HG02973 (cell line): ENCODE data around the gene SH2D3C.

Experiments used
- ATAC-seq: cut with Tn5 transposase; IDR thresholded peaks from one replicate; pipeline ENCODE4 v1.9.1; 2021; ENCODE audit warnings: moderate library complexity; ENCODE audit not compliant: unreplicated experiment

Gene SH2D3C, protein sequence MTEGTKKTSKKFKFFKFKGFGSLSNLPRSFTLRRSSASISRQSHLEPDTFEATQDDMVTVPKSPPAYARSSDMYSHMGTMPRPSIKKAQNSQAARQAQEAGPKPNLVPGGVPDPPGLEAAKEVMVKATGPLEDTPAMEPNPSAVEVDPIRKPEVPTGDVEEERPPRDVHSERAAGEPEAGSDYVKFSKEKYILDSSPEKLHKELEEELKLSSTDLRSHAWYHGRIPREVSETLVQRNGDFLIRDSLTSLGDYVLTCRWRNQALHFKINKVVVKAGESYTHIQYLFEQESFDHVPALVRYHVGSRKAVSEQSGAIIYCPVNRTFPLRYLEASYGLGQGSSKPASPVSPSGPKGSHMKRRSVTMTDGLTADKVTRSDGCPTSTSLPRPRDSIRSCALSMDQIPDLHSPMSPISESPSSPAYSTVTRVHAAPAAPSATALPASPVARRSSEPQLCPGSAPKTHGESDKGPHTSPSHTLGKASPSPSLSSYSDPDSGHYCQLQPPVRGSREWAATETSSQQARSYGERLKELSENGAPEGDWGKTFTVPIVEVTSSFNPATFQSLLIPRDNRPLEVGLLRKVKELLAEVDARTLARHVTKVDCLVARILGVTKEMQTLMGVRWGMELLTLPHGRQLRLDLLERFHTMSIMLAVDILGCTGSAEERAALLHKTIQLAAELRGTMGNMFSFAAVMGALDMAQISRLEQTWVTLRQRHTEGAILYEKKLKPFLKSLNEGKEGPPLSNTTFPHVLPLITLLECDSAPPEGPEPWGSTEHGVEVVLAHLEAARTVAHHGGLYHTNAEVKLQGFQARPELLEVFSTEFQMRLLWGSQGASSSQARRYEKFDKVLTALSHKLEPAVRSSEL

GRCh38 chr9:127778280-127779135 is at the start of gene SH2D3C:
Gene SH2D3C (minus strand): TSS chr9:127778666. CDS start chr9:127778627, 39 bp downstream.
- ATAC-seq, result peak; percentile 20

- ATAC-seq, result no peak
Observed at GRCh38 chr9:127826253-127826913, 47.9 kb upstream of the SH2D3C start.

DNA sequence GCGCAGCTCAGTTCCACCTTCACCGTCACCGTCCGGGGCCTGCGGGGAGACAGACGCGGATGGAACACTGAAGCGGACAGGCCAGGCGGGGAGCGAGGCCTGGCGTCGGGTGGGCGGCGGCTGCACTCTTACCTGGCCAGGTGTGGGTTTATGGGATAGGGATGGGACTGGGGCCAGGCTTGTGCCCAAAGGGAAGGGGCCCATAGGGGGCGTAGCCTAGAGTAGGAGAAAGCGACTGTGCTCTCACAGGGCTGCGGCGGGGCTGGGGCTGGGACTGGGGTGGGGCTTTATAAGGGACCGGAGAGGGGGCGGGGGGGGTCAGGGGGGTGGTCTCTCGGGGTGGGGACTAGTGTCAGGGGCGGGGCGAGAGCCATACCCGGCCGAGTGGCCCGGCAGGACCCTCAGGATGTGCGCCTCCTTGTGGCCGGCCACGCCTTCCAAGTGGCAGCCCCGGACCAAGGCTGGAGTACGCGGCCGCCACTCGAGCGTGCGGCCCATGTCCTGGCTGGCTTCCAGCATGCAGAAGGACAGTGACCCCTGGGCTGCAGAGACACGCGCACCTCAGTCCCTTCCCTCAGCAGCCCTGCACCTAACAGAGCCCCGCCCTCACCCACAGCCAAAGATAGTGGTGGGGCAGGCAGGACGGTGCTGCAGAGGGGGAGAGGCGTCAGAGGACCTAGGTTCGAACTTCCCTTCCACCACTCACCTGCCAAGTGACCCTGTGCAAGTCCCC is 47.0 kb upstream of the SH2D3C start:
- ATAC-seq, result no peak

DNA sequence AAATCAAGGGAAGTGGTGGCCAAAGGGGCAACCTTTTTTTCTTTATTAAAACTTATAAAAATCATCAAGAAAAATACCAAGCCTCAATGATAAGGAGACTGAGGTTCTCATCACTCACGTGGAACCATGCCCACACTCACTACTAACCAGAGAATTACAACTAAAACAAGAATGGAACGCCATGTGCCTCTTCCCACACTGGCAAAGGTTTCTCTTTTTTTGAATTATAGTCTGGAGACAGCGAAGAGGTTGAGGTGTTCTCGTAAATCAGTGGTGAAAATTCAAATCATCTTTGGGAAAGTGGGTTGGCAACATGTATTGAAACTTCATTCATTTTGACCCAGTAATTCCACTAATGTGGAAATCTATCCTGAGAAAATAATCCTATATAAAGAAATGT is 43.6 kb upstream of the SH2D3C start:
- ATAC-seq, result no peak

DNA sequence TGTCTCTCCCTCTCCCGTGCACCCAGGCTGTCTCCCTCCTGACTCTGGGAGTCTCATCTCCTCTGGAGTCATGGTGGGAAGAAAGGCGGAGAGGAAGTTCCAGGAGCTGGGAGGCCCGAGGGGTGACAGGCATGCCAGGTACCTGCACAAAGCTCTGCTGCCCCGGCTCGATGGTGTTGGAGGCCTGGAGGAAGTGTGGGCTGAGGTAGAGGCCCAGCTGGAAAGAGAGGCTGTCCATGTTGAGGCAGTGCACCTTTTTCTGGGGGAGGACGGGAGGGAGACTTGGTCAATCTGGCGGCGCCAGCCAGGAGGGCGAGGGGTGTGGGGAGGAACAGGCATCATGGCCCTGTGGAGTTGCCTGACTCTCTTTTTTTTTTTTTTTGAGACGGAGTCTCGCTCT is 40.1 kb upstream of the SH2D3C start:
- no peak for ATAC-seq

- ATAC-seq, result no peak
Observed at GRCh38 chr9:127817881-127818434, 39.5 kb upstream of the SH2D3C start.

- no peak for ATAC-seq
Observed at GRCh38 chr9:127816728-127817127, 38.3 kb upstream of the SH2D3C start.

DNA sequence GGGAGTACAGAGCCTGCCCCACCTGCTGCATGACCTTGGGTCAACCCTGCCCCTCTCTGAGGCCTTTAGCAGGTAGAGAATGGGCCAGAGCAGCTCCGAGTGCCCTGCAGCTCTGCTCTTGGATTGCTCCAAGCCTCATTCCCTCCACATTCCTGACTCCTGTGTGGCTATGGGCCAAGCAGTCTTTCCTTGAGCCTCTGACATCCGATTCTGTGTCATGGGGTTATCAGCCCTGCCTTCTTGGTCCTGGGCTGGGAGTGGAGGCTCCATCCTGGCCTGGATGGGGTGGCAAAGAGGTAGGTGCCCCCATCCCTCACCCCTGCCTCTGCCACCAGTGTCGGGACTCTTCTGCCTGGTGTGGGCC is 37.9 kb upstream of the SH2D3C start:
- ATAC-seq, result no peak

GRCh38 chr9:127815512-127816361 is 37.3 kb upstream of the SH2D3C start:
- no peak for ATAC-seq

GRCh38 chr9:127814619-127815511 is 36.4 kb upstream of the SH2D3C start:
- no peak for ATAC-seq

DNA sequence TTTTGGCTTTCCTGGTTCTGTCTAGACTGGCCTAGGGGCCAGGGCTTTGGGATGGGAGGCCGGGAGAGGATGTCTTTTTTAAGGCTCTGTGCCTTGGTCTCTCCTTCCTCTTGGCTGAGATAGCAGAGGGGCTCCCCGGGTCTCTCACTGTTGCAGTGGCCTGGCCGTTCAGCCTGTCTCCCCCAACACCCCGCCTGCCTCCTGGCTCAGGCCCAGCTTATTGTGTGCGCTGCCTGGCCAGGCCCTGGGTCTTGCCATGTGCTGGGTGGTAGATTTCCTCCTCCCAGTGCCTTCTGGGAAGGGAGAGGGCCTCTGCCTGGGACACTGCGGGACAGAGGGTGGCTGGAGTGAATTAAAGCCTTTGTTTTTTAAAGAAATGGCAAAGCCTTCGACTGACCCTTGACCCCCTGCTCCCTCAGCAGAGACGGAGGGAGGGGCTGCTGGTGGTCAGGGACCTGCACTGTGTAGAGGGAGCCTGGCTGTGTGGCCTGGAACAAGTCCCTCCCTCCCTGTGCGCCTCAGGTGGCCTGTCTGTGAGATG is 35.3 kb upstream of the SH2D3C start:
- no peak for ATAC-seq

DNA sequence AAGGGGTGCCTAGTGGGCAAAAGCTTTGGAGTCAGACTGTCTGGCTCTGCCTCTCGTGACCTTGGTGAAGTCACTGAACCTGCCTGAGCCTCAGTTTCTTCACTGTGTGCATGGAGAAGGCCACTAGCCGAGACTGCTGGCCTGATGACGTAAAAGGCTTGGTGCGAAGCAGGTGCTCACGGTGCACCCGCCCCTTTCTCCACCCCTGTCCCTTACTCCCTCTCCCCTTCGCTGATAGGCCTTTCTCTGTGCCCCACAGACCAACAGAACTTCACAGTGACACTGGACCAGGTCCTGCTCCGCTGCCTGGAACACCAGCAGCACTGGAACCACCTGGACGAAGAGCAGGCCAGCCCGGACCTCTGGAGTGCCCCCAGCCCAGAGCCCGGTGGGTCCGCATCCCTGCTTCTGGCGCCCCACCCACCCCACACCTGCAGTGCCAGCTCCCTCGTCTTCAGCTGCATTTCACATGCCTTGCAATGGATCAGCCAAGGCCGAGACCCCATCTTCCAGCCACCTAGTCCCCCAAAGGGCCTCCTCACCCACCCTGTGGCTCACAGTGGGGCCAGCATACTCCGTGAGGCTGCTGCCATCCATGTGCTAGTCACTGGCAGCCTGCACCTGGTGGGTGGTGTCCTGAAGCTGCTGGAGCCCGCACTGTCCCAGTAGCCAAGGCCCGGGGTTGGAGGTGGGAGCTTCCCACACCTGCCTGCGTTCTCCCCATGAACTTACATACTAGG is 34.6 kb upstream of the SH2D3C start:
- ATAC-seq, result no peak

- ATAC-seq, result no peak
Observed at GRCh38 chr9:127812011-127812410, 33.5 kb upstream of the SH2D3C start.

- ATAC-seq, result no peak
Observed at GRCh38 chr9:127810378-127811187, 32.1 kb upstream of the SH2D3C start.

GRCh38 chr9:127809540-127810377 is 31.3 kb upstream of the SH2D3C start:
- no peak for ATAC-seq
